Neural cell (in vitro differentiated cells): ENCODE results near the gene SLC38A1. TPM values are rescaled to one million over a fixed set of nuclear protein-coding genes. Genes with fewer than 3 reads are reported as not detected.

ENCODE experiments used
- H2AFZ ChIP-seq: fragments of 200-600, 300-800 bp; sonication (generic), shearing (Covaris generic); 2 replicates; pipeline ENCODE4 v1.6.0; 2014; ENCODE audit warnings: low read depth, mild to moderate bottlenecking, antibody characterized with exemption, low read length, moderate library complexity
- H3F3A ChIP-seq: fragments of 200-600 bp; shearing (Covaris generic); 2 replicates; pipeline ENCODE4 v1.6.1; 2016; ENCODE audit warnings: mild to moderate bottlenecking, moderate library complexity, mixed read lengths, antibody characterized with exemption, low read length; ENCODE audit not compliant: insufficient read depth, poor library complexity, severe bottlenecking
- H3K27ac ChIP-seq: fragments of 200-600, 300-800 bp; sonication (generic), shearing (Covaris generic); 2 replicates; pipeline ENCODE4 v1.5.1; 2014; ENCODE audit warnings: mild to moderate bottlenecking, low read length, moderate library complexity
- H3K27me3 ChIP-seq: fragments of 300-800, 200-600 bp; sonication (generic), shearing (Covaris generic); 2 replicates; pipeline ENCODE4 v1.6.0; 2014; ENCODE audit warnings: mild to moderate bottlenecking, low read depth, low read length, moderate library complexity; ENCODE audit not compliant: insufficient read depth
- H3K36me3 ChIP-seq: fragments of 300-800, 200-600 bp; sonication (generic), shearing (Covaris generic); 2 replicates; pipeline ENCODE4 v1.5.1; 2014; ENCODE audit warnings: mild to moderate bottlenecking, antibody characterized with exemption, low read length, moderate library complexity; ENCODE audit not compliant: insufficient read depth
- H3K4me2 ChIP-seq: fragments of 300-800, 200-600 bp; sonication (generic), shearing (Covaris generic); 2 replicates; pipeline ENCODE4 v1.6.0; 2014; ENCODE audit warnings: mild to moderate bottlenecking, low read length
- H3K4me3 ChIP-seq: fragments of 300-800, 200-600 bp; sonication (generic), shearing (Covaris generic); 2 replicates; pipeline ENCODE4 v1.5.1; 2014; ENCODE audit warnings: mild to moderate bottlenecking, low read length, moderate library complexity
- H3K79me2 ChIP-seq: fragments of 200-600 bp; shearing (Covaris generic); replicated peaks from 2 replicates; pipeline ENCODE4 v1.6.0; 2014; ENCODE audit warnings: mild to moderate bottlenecking, low read length, moderate library complexity; ENCODE audit not compliant: insufficient read depth
- H3K9ac ChIP-seq: fragments of 300-800, 200-600 bp; sonication (generic), shearing (Covaris generic); 2 replicates; pipeline ENCODE4 v1.6.1; 2016; ENCODE audit warnings: mild to moderate bottlenecking, low read length, mixed read lengths
- H3K9me2 ChIP-seq: fragments of 200-600 bp; shearing (Covaris generic); 2 replicates; pipeline ENCODE4 v1.6.1; 2016; ENCODE audit warnings: mild to moderate bottlenecking, low read length, mixed read lengths; ENCODE audit not compliant: insufficient read depth
- H3K9me3 ChIP-seq: fragments of 200-600, 300-800 bp; sonication (generic), shearing (Covaris generic); 2 replicates; pipeline ENCODE4 v1.6.1; 2016; ENCODE audit warnings: mild to moderate bottlenecking, mixed run types, low read length, moderate library complexity, mixed read lengths
- H4K20me1 ChIP-seq: fragments of 200-600 bp; shearing (Covaris generic); 2 replicates; pipeline ENCODE4 v1.6.1; 2016; ENCODE audit warnings: mild to moderate bottlenecking, mixed run types; ENCODE audit not compliant: insufficient read depth
- EP300 ChIP-seq: fragments of 450-650 bp; conservative IDR thresholded peaks from 2 replicates; pipeline ENCODE4 v1.6.1; 2014; ENCODE audit warnings: antibody characterized with exemption, mild to moderate bottlenecking, moderate library complexity; ENCODE audit not compliant: poor library complexity, severe bottlenecking
- EZH2 ChIP-seq: fragments of 200-600, 300-800 bp; shearing (Covaris generic), sonication (generic); IDR thresholded peaks from 2 replicates; pipeline ENCODE4 v1.6.1; 2014; ENCODE audit warnings: antibody characterized with exemption, low read length, borderline replicate concordance, mild to moderate bottlenecking; ENCODE audit not compliant: insufficient read depth, poor library complexity, severe bottlenecking
- MXI1 ChIP-seq: fragments of 450-650 bp; conservative IDR thresholded peaks from 2 replicates; pipeline ENCODE4 v1.6.1; 2014; ENCODE audit warnings: antibody characterized with exemption, mild to moderate bottlenecking; ENCODE audit not compliant: poor library complexity, severe bottlenecking
- POLR2AphosphoS5 ChIP-seq: IDR thresholded peaks from 2 replicates; pipeline ENCODE4 v1.6.1; 2012
- RAD21 ChIP-seq: fragments of 450-650 bp; conservative IDR thresholded peaks from 2 replicates; pipeline ENCODE4 v1.6.1; 2014; ENCODE audit warnings: antibody characterized with exemption, mild to moderate bottlenecking, moderate library complexity
- SMC3 ChIP-seq: fragments of 450-650 bp; conservative IDR thresholded peaks from 2 replicates; pipeline ENCODE4 v1.6.1; 2014; ENCODE audit warnings: antibody characterized with exemption, mild to moderate bottlenecking, moderate library complexity; ENCODE audit not compliant: poor library complexity
- TAF1 ChIP-seq: IDR thresholded peaks from 2 replicates; pipeline ENCODE4 v1.6.1; 2012; ENCODE audit warnings: low read depth
- polyA plus RNA-seq: library from polyadenylated mRNA; depleted of rRNA; stranded (reverse); fragments of >200 nt; gene quantifications from 2 replicates; pipeline ENCODE4 v1.2.3, GENCODE V29; 2014
- TF ChIP-seq, protein P1 (sequence below): IDR thresholded peaks from 2 replicates; pipeline ENCODE4 v1.6.1; 2012; ENCODE audit warnings: borderline replicate concordance
- TF ChIP-seq, protein P2 (sequence below): fragments of 450-650 bp; IDR thresholded peaks from 2 replicates; pipeline ENCODE4 v1.5.1; 2014; ENCODE audit warnings: antibody characterized with exemption, mild to moderate bottlenecking, moderate library complexity; ENCODE audit not compliant: poor library complexity, severe bottlenecking

The SLC38A1 gene
- polyA plus RNA-seq, 1 donor from 2014 or later = 124 TPM

DNA sequence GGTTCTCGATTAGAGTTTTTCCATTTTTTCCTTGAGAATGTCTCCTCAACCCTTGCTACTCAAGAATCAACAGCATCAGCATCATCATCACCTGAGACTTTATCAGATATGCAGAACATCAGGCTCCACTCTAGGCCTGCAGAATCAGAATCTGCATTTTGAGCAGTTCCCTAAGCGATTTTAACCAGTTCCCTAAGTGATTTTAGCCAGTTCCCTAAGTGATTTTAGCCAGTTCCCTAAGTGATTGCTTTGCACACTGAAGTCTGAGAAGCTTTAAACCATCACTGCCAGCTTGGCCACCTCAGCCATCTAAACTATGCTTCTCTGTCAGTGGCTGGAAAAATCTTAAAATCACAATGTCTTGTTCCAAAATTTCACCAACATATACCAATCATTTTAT is 29.4 kb upstream of the SLC38A1 start:
- Histone ChIP-seq H3K9me3 (no peaks in the 10 kb centered on the region), H2AFZ (no peak overlapping the region), H3K36me3 (no peaks in the 10 kb centered on the region), H4K20me1 (no peaks in the 10 kb centered on the region), H3K9ac (no peak overlapping the region), H3K27ac (no peak overlapping the region), H3K4me2 (no peak overlapping the region), H3K4me3 (no peak overlapping the region), H3K27me3 (no peaks in the 10 kb centered on the region), H3F3A (no peaks in the 10 kb centered on the region), H3K79me2 (no peaks in the 10 kb centered on the region), H3K9me2 (no peaks in the 10 kb centered on the region)
- TF ChIP-seq MXI1 = no peak
- TF ChIP-seq, protein P1, sequence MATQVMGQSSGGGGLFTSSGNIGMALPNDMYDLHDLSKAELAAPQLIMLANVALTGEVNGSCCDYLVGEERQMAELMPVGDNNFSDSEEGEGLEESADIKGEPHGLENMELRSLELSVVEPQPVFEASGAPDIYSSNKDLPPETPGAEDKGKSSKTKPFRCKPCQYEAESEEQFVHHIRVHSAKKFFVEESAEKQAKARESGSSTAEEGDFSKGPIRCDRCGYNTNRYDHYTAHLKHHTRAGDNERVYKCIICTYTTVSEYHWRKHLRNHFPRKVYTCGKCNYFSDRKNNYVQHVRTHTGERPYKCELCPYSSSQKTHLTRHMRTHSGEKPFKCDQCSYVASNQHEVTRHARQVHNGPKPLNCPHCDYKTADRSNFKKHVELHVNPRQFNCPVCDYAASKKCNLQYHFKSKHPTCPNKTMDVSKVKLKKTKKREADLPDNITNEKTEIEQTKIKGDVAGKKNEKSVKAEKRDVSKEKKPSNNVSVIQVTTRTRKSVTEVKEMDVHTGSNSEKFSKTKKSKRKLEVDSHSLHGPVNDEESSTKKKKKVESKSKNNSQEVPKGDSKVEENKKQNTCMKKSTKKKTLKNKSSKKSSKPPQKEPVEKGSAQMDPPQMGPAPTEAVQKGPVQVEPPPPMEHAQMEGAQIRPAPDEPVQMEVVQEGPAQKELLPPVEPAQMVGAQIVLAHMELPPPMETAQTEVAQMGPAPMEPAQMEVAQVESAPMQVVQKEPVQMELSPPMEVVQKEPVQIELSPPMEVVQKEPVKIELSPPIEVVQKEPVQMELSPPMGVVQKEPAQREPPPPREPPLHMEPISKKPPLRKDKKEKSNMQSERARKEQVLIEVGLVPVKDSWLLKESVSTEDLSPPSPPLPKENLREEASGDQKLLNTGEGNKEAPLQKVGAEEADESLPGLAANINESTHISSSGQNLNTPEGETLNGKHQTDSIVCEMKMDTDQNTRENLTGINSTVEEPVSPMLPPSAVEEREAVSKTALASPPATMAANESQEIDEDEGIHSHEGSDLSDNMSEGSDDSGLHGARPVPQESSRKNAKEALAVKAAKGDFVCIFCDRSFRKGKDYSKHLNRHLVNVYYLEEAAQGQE = no peak
- no peak for TF ChIP-seq TAF1
- no peak for TF ChIP-seq EP300
- no peak for TF ChIP-seq SMC3
- TF ChIP-seq RAD21 = no peak
- no peak for TF ChIP-seq EZH2
- TF ChIP-seq POLR2AphosphoS5 = no peak
- TF ChIP-seq, protein P2, sequence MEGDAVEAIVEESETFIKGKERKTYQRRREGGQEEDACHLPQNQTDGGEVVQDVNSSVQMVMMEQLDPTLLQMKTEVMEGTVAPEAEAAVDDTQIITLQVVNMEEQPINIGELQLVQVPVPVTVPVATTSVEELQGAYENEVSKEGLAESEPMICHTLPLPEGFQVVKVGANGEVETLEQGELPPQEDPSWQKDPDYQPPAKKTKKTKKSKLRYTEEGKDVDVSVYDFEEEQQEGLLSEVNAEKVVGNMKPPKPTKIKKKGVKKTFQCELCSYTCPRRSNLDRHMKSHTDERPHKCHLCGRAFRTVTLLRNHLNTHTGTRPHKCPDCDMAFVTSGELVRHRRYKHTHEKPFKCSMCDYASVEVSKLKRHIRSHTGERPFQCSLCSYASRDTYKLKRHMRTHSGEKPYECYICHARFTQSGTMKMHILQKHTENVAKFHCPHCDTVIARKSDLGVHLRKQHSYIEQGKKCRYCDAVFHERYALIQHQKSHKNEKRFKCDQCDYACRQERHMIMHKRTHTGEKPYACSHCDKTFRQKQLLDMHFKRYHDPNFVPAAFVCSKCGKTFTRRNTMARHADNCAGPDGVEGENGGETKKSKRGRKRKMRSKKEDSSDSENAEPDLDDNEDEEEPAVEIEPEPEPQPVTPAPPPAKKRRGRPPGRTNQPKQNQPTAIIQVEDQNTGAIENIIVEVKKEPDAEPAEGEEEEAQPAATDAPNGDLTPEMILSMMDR = no peak

DNA sequence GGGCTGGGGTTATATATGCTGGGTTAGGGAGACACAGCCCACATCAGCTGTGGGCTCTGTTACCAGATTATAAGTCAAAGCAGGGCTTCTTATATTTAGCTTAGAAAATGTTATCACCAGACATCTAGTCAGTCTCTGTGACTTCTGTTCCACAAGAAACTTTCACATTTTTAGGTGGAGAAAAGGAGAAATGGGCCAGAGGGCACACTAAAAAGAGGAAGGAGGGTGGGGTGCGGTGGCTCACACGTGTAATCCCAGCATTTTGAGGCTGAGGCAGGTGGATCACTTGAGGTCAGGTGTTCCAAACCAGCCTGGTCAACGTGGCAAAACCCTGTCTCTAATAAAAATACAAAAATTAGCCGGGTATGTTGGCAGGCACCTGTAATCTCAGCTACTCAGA is 28.0 kb upstream of the SLC38A1 start:
- H3K9me2 ChIP-seq = no peaks in the 10 kb centered on the region
- no peaks in the 10 kb centered on the region for H3K36me3 ChIP-seq
- H3K79me2 ChIP-seq = no peaks in the 10 kb centered on the region
- no peaks in the 10 kb centered on the region for H3F3A ChIP-seq
- no peak overlapping the region for H3K4me2 ChIP-seq
- H3K27me3 ChIP-seq = no peaks in the 10 kb centered on the region
- no peak overlapping the region for H3K9ac ChIP-seq
- H4K20me1 ChIP-seq = no peaks in the 10 kb centered on the region
- no peaks in the 10 kb centered on the region for H3K9me3 ChIP-seq
- TF ChIP-seq, protein P2 = no peak
- TF ChIP-seq POLR2AphosphoS5 = no peak
- H3K27ac ChIP-seq = no peak overlapping the region
- no peak overlapping the region for H2AFZ ChIP-seq
- H3K4me3 ChIP-seq = no peak overlapping the region
